ENCODE measurements around the gene PCDHA13.
"Not testable (repeated sequence)": the region's sequence is repeated elsewhere in the genome, so short reads cannot be mapped to it uniquely, and the experiment has no call there.

DNA sequence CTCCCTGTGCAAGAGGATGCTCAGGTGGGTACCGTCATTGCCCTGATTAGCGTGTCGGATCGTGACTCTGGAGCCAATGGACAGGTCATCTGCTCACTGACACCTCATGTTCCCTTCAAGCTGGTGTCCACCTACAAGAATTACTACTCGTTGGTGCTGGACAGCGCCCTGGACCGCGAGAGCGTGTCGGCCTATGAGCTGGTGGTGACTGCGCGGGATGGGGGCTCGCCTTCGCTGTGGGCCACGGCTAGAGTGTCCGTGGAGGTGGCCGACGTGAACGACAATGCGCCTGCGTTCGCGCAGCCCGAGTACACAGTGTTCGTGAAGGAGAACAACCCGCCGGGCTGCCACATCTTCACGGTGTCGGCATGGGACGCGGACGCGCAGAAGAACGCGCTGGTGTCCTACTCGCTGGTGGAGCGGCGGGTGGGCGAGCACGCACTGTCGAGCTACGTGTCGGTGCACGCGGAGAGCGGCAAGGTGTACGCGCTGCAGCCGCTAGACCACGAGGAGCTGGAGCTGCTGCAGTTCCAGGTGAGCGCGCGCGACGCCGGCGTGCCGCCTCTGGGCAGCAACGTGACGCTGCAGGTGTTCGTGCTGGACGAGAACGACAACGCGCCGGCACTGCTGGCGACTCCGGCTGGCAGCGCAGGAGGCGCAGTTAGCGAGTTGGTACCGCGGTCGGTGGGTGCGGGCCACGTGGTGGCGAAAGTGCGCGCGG lies 5.2 kb upstream of the PCDHA13 start:
- not testable (repeated sequence) for TF ChIP-seq TAF1 (IDR thresholded peaks at IDR 0.05; ENCODE audit: low read depth); EP300 (conservative IDR thresholded peaks at IDR 0.05; ENCODE audit: poor library complexity, severe bottlenecking); RAD21 (conservative IDR thresholded peaks at IDR 0.05); SMC3 (conservative IDR thresholded peaks at IDR 0.05; ENCODE audit: poor library complexity); EZH2 (IDR thresholded peaks at IDR 0.05; ENCODE audit: borderline replicate concordance, insufficient read depth, low read length, poor library complexity, severe bottlenecking); MXI1 (conservative IDR thresholded peaks at IDR 0.05; ENCODE audit: poor library complexity, severe bottlenecking); POLR2AphosphoS5 (IDR thresholded peaks at IDR 0.05)
- TF ChIP-seq, protein P1, sequence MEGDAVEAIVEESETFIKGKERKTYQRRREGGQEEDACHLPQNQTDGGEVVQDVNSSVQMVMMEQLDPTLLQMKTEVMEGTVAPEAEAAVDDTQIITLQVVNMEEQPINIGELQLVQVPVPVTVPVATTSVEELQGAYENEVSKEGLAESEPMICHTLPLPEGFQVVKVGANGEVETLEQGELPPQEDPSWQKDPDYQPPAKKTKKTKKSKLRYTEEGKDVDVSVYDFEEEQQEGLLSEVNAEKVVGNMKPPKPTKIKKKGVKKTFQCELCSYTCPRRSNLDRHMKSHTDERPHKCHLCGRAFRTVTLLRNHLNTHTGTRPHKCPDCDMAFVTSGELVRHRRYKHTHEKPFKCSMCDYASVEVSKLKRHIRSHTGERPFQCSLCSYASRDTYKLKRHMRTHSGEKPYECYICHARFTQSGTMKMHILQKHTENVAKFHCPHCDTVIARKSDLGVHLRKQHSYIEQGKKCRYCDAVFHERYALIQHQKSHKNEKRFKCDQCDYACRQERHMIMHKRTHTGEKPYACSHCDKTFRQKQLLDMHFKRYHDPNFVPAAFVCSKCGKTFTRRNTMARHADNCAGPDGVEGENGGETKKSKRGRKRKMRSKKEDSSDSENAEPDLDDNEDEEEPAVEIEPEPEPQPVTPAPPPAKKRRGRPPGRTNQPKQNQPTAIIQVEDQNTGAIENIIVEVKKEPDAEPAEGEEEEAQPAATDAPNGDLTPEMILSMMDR (IDR thresholded peaks at IDR 0.05; ENCODE audit: poor library complexity, severe bottlenecking): not testable (repeated sequence)
- TF ChIP-seq, protein P2, sequence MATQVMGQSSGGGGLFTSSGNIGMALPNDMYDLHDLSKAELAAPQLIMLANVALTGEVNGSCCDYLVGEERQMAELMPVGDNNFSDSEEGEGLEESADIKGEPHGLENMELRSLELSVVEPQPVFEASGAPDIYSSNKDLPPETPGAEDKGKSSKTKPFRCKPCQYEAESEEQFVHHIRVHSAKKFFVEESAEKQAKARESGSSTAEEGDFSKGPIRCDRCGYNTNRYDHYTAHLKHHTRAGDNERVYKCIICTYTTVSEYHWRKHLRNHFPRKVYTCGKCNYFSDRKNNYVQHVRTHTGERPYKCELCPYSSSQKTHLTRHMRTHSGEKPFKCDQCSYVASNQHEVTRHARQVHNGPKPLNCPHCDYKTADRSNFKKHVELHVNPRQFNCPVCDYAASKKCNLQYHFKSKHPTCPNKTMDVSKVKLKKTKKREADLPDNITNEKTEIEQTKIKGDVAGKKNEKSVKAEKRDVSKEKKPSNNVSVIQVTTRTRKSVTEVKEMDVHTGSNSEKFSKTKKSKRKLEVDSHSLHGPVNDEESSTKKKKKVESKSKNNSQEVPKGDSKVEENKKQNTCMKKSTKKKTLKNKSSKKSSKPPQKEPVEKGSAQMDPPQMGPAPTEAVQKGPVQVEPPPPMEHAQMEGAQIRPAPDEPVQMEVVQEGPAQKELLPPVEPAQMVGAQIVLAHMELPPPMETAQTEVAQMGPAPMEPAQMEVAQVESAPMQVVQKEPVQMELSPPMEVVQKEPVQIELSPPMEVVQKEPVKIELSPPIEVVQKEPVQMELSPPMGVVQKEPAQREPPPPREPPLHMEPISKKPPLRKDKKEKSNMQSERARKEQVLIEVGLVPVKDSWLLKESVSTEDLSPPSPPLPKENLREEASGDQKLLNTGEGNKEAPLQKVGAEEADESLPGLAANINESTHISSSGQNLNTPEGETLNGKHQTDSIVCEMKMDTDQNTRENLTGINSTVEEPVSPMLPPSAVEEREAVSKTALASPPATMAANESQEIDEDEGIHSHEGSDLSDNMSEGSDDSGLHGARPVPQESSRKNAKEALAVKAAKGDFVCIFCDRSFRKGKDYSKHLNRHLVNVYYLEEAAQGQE (IDR thresholded peaks at IDR 0.05; ENCODE audit: borderline replicate concordance): not testable (repeated sequence)
